HepG2 (cell line): ENCODE data around the gene CDK18.
"Not testable (repeated sequence)": the region's sequence is repeated elsewhere in the genome, so short reads cannot be mapped to it uniquely, and the experiment has no call there.

ENCODE experiments used
- ARNT2 ChIP-seq: sonication (generic); formaldehyde crosslinking; IDR thresholded peaks from 2 replicates; pipeline ENCODE4 v1.8.0; 2022; ENCODE audit warnings: mild to moderate bottlenecking, low read depth, missing genetic modification reagents, moderate library complexity
- EHMT2 ChIP-seq: fragments of 200-600 bp; sonication (generic); IDR thresholded peaks from 2 replicates; pipeline ENCODE4 v1.7.0; 2017; ENCODE audit warnings: antibody characterized with exemption, low read depth, low read length, borderline replicate concordance
- ELF1 ChIP-seq: sonication (generic); formaldehyde crosslinking; IDR thresholded peaks from 2 replicates; pipeline ENCODE4 v1.4.0; 2020; ENCODE audit warnings: missing genetic modification reagents
- MBD4 ChIP-seq: IDR thresholded peaks from 2 replicates; pipeline ENCODE4 v1.6.1; 2012; ENCODE audit warnings: low read length, inconsistent platforms, borderline replicate concordance
- SETDB1 ChIP-seq: sonication (generic); formaldehyde crosslinking; IDR thresholded peaks from 2 replicates; pipeline ENCODE4 v1.5.1; 2020; ENCODE audit warnings: missing genetic modification reagents, mild to moderate bottlenecking, borderline replicate concordance
- TP53 ChIP-seq: sonication (generic); formaldehyde crosslinking; conservative IDR thresholded peaks from 2 replicates; pipeline ENCODE4 v1.4.0; 2020; ENCODE audit warnings: missing genetic modification reagents
- YEATS2 ChIP-seq: sonication (generic); formaldehyde crosslinking; IDR thresholded peaks from 2 replicates; pipeline ENCODE4 v1.4.0; 2020; ENCODE audit warnings: missing genetic modification reagents, borderline replicate concordance
- TF ChIP-seq, protein P1 (sequence below): sonication (generic); formaldehyde crosslinking; IDR thresholded peaks from 2 replicates; pipeline ENCODE4 v1.4.0; 2020; ENCODE audit warnings: missing genetic modification reagents
- TF ChIP-seq, protein P2 (sequence below): sonication (generic); formaldehyde crosslinking; IDR thresholded peaks from 2 replicates; pipeline ENCODE4 v1.5.0; 2020; ENCODE audit warnings: mild to moderate bottlenecking, missing genetic modification reagents, moderate library complexity

GRCh38 chr1:205478985-205479384, 25.5 kb upstream of the CDK18 start:
- not testable (repeated sequence) for TF ChIP-seq MBD4; SETDB1 (CRISPR knock-in tag); EHMT2; TP53 (CRISPR knock-in tag); ELF1 (CRISPR knock-in tag); YEATS2 (CRISPR knock-in tag); ARNT2 (CRISPR knock-in tag)
- TF ChIP-seq, protein P1, sequence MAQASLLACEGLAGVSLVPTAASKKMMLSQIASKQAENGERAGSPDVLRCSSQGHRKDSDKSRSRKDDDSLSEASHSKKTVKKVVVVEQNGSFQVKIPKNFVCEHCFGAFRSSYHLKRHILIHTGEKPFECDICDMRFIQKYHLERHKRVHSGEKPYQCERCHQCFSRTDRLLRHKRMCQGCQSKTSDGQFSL (CRISPR knock-in tag) = not testable (repeated sequence)
- TF ChIP-seq, protein P2, sequence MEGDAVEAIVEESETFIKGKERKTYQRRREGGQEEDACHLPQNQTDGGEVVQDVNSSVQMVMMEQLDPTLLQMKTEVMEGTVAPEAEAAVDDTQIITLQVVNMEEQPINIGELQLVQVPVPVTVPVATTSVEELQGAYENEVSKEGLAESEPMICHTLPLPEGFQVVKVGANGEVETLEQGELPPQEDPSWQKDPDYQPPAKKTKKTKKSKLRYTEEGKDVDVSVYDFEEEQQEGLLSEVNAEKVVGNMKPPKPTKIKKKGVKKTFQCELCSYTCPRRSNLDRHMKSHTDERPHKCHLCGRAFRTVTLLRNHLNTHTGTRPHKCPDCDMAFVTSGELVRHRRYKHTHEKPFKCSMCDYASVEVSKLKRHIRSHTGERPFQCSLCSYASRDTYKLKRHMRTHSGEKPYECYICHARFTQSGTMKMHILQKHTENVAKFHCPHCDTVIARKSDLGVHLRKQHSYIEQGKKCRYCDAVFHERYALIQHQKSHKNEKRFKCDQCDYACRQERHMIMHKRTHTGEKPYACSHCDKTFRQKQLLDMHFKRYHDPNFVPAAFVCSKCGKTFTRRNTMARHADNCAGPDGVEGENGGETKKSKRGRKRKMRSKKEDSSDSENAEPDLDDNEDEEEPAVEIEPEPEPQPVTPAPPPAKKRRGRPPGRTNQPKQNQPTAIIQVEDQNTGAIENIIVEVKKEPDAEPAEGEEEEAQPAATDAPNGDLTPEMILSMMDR (CRISPR knock-in tag) = not testable (repeated sequence)
